Vagina (tissue), 2 donors: ENCODE results near the gene EIF3D.

Experiments
- CTCF ChIP-seq, 3 experiments: fragments of 450-650 bp in 2 of 3; fragments of 200-600 bp in 1 of 3; sonication (generic) in 1 of 3; IDR thresholded peaks; one replicate each; pipeline ENCODE4 v1.5.1; 2017 to 2019; ENCODE audit warnings: antibody characterized with exemption in 3 of 3, mild to moderate bottlenecking in 2 of 3, moderate library complexity in 2 of 3
- POLR2A ChIP-seq, 2 donors: fragments of 450-650 bp; IDR thresholded peaks; one replicate each; pipeline ENCODE4 v1.6.1; 2017; ENCODE audit warnings: antibody characterized with exemption in 2 of 2, mild to moderate bottlenecking in 2 of 2, moderate library complexity in 2 of 2

DNA sequence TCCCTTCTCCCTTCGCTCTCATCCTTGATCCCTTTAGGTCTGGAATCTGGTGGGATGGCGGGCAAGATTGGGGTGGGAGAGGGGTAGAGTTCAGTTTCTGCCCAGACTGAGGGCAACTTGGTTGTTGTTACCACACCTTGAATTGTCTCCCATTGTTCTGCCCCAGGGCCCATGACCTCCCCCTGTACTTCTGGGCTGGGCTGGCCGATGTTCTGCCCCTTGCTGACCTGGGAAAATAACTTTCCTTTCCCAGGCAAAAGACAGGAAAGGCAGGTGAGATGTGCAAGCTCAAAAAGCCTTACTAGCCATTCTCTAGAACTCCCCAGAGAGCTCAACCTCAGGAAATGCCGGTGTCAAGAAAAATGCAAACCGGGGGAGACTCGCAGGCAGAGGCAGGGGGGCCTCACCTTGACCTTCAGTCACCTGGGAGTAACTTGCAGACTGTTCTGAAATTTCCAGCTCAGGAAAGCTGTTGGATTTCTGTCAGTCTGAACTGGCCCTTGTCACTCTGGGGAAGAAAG is 32.4 kb upstream of the EIF3D start:
- TF ChIP-seq POLR2A (IDR thresholded peaks at IDR 0.05) (no peak), CTCF (IDR thresholded peaks at IDR 0.05) (no peak)
